ENCODE measurements around the gene STPG1. TPM values are rescaled to one million over a fixed set of nuclear protein-coding genes. Genes with fewer than 3 reads are reported as not detected.

The STPG1 gene
- total and polyA plus RNA-seq, 2 of the 13 experiments (the other 11 are each of a cell fraction or from before 2014, with no cell fraction given), result 3.4 to 4.3 TPM

GRCh38 chr1:24415334-24415909, 1.8 kb upstream of the STPG1 start, which contains the start of gene NIPAL3 (continued):
- TF ChIP-seq SALL1 (CRISPR knock-in tag; IDR thresholded peaks at IDR 0.05), result peak; percentile 61; the same call in 1 of the 2 replicates
- TF ChIP-seq TARDBP (CRISPR knock-in tag; IDR thresholded peaks at IDR 0.05), result no peak
- TF ChIP-seq TAF15 (IDR thresholded peaks at IDR 0.05; ENCODE audit: low read depth, low read length, poor library complexity, severe bottlenecking), result peak; percentile 46
- TF ChIP-seq, protein P1, sequence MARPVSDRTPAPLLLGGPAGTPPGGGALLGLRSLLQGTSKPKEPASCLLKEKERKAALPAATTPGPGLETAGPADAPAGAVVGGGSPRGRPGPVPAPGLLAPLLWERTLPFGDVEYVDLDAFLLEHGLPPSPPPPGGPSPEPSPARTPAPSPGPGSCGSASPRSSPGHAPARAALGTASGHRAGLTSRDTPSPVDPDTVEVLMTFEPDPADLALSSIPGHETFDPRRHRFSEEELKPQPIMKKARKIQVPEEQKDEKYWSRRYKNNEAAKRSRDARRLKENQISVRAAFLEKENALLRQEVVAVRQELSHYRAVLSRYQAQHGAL (CRISPR knock-in tag; IDR thresholded peaks at IDR 0.05; ENCODE audit: not compliant biosample characterization), result no peak
- 0 out of 2 replicates have a peak, but pooled peaks have one; percentile 27 for TF ChIP-seq GMEB1 (CRISPR knock-in tag; IDR thresholded peaks at IDR 0.05; ENCODE audit: borderline replicate concordance)
- TF ChIP-seq HHEX (CRISPR knock-in tag; IDR thresholded peaks at IDR 0.05), result no peak
- TF ChIP-seq YEATS4 (CRISPR knock-in tag; IDR thresholded peaks at IDR 0.05; ENCODE audit: borderline replicate concordance), result peak; percentile 69
- no peak for TF ChIP-seq MYPOP (CRISPR knock-in tag; IDR thresholded peaks at IDR 0.05)
- TF ChIP-seq NBN (conservative IDR thresholded peaks at IDR 0.05), result no peak
- no peak for TF ChIP-seq CEBPG (CRISPR knock-in tag; IDR thresholded peaks at IDR 0.05)
- TF ChIP-seq ATAD3A (CRISPR knock-in tag; IDR thresholded peaks at IDR 0.05), result no peak
- no peak for TF ChIP-seq PHB2 (IDR thresholded peaks at IDR 0.05; ENCODE audit: partially characterized antibody)
- no peak for TF ChIP-seq SOX6 (IDR thresholded peaks at IDR 0.05)
- TF ChIP-seq SOX6 (CRISPR knock-in tag; IDR thresholded peaks at IDR 0.05), result peak; percentile 38; the same call in 1 of the 2 replicates
- no peak for TF ChIP-seq ONECUT2 (CRISPR knock-in tag; IDR thresholded peaks at IDR 0.05)
- no peak for TF ChIP-seq RORA (CRISPR knock-in tag; IDR thresholded peaks at IDR 0.05)
- TF ChIP-seq, protein P2, sequence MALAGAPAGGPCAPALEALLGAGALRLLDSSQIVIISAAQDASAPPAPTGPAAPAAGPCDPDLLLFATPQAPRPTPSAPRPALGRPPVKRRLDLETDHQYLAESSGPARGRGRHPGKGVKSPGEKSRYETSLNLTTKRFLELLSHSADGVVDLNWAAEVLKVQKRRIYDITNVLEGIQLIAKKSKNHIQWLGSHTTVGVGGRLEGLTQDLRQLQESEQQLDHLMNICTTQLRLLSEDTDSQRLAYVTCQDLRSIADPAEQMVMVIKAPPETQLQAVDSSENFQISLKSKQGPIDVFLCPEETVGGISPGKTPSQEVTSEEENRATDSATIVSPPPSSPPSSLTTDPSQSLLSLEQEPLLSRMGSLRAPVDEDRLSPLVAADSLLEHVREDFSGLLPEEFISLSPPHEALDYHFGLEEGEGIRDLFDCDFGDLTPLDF (CRISPR knock-in tag; IDR thresholded peaks at IDR 0.05), result no peak
- no peak for TF ChIP-seq ATF5 (CRISPR knock-in tag; IDR thresholded peaks at IDR 0.05; ENCODE audit: low read depth)
- no peak for TF ChIP-seq ZNF724P (CRISPR knock-in tag; IDR thresholded peaks at IDR 0.05; ENCODE audit: borderline replicate concordance)
- no peak; the same call in 1 of the 2 replicates for TF ChIP-seq ELF4 (CRISPR knock-in tag; IDR thresholded peaks at IDR 0.05; ENCODE audit: borderline replicate concordance)
- no peak; the same call in 1 of the 2 replicates for TF ChIP-seq ZNF362 (CRISPR knock-in tag; IDR thresholded peaks at IDR 0.05; ENCODE audit: borderline replicate concordance)
- TF ChIP-seq TBP (CRISPR knock-in tag; IDR thresholded peaks at IDR 0.05), result no peak
- no peak for TF ChIP-seq FOXA1 (IDR thresholded peaks at IDR 0.05)
- no peak for TF ChIP-seq FOXA1 (CRISPR knock-in tag; IDR thresholded peaks at IDR 0.05)
- TF ChIP-seq ZC3H4 (CRISPR knock-in tag; IDR thresholded peaks at IDR 0.05; ENCODE audit: borderline replicate concordance), result no peak
- no peak for TF ChIP-seq IKZF4 (CRISPR knock-in tag; IDR thresholded peaks at IDR 0.05; ENCODE audit: borderline replicate concordance, low read depth, not compliant biosample characterization)

Measured in HepG2 (cell line).